Suppressor macrophage treated with lipopolysaccharide for 1 hour (primary cell): ENCODE results near the gene STPG3.
"Not testable (repeated sequence)": the region's sequence is repeated elsewhere in the genome, so short reads cannot be mapped to it uniquely, and the experiment has no call there.

Source experiments
- DNase-seq, 3 donors: peaks; one replicate each; pipeline ENCODE4 v3.0.0-alpha.2; 2020 to 2022

The STPG3 gene

DNA sequence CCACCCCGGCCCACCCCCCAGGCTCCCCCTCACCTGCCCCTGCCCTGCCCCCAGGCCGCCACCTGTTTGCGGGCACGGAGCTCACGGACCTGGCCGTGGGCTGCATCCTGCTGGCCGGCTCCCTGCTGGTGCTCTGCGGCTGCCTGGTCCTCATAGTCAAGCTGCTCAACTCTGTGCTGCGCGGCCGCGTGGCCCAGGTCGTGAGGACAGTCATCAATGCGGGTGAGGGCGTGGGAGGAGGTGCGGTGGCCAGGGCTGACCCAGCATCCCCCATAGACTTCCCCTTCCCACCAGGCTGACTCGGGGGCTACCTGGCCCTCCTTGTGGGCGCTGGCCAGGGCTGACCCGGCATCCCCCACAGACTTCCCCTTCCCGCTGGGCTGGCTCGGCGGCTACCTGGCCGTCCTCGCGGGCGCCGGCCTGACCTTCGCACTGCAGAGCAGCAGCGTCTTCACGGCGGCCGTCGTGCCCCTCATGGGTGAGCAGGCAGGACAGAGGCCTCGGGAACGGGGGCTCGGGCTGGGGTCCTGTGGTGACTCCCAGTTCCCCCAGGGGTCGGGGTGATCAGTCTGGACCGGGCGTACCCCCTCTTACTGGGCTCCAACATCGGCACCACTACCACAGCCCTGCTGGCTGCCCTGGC lies 16.9 kb upstream of the STPG3 start:
- DNase-seq, result no peak

DNA sequence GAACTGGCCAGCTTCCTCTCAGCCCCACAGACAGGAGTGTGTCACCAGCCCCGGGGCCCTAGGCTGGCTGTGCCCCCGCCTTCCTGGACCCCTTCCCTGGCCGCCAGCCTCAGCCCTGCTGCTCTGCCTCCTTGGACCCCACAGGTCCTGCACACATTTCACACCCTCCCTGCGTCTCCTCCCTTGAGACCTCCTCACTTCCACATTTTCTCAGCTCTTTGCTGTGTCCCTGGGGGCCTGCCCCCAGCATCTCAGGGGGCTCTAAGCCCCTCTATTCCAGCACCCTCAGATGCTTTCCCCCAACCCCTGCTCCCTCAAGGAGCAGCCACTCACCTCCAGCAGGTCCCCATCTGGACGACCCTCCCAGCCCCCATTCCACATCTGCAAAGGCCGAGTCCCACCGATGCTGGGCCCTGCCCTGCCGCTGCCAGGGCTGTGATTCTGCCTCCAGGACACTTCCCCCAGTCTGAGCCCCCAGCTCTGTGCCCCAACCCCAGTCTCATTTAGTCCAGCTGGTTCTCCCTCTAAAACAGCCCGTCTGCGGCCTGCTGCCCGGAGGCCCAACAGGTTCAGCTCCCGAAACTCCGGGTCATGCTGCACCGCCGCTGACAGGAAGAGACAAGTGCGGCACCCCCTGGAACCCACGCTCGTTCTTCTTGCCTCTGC lies 16.2 kb upstream of the STPG3 start:
- DNase-seq, result no peak

DNA sequence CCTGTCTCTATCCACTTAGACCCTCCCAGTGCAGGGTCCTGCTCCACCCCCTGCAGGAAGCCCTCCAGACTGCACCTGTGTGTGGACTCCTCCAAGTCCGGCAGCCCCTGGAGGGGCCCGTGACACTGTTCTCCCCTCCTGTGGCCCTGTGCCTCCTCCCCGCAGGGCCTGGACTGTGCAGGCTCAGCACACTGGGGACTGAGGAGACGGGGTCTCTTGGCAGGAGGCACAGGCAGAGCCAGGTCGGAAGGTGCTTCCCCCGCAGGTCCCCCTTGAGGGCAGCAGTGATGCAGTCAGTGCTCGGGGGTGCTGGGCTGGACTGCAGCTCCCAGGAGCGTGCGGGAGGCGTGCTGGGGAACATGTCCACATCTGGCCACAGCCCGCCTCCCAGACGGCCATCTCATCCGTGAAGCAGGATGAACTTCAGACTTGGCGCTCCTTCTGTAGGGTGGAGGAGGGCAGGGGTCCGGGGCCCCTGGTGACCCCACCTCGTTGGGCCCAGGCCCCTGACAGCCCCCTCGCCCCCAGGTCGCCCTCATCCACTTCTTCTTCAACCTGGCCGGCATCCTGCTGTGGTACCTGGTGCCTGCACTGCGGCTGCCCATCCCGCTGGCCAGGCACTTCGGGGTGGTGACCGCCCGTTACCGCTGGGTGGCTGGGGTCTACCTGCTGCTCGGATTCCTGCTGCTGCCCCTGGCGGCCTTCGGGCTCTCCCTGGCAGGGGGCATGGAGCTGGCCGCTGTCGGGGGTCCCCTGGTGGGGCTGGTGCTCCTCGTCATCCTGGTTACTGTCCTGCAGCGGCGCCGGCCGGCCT lies 15.5 kb upstream of the STPG3 start:
- no peak for DNase-seq

DNA sequence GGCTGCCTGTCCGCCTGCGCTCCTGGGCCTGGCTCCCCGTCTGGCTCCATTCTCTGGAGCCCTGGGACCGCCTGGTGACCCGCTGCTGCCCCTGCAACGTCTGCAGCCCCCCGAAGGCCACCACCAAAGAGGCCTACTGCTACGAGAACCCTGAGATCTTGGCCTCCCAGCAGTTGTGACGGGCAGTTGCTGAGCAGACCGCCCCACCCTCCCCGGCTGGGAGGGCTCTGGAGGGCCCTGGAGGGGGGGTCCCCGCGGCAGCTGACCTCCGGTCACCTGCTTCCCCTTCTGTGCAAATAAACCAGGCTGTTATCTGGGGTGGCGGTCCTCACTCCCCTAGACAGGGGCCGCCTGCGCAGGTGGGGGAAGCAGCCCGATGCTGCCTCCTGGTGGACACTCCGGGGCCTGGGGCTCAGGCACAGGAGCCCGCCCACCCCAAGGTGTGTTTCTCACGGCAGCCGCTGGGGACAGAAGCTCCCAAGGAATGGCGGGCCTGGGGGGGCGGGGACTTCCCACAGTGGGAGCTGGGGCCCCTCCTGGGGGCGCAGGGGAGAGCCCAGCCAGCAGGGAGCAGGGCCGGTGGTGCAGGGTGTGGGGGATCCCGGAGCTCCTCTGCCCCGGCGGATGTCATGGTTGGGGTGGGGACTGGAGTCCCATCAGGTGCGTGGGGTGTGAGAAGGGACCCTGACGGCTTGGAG lies 14.7 kb upstream of the STPG3 start:
- DNase-seq, result peak; percentile 86 to 94 (median 89)

DNA sequence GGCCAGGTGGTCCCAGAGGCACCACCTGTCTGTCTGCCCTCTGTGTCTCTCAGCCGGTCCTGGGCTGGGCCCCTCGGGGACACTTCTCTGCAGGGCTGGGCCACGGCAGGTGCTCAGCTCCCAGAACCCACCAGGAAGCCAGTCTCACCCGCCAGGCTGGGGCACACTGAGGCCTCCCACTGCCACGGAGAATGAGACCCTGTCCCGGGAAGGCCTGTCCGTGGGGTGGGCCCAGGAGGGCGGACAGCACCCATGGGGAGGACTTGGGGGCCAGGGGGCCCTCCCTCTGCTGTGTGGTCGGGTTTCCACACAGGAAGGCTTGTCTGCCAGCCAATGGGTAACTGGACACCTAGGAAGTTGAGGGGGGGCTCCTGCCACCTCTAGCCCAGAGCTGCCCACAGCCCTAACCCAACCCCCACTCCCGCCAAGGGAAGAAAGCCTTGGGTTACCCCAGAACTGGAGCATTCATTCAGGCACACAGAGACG lies 14.1 kb upstream of the STPG3 start:
- no peak for DNase-seq

DNA sequence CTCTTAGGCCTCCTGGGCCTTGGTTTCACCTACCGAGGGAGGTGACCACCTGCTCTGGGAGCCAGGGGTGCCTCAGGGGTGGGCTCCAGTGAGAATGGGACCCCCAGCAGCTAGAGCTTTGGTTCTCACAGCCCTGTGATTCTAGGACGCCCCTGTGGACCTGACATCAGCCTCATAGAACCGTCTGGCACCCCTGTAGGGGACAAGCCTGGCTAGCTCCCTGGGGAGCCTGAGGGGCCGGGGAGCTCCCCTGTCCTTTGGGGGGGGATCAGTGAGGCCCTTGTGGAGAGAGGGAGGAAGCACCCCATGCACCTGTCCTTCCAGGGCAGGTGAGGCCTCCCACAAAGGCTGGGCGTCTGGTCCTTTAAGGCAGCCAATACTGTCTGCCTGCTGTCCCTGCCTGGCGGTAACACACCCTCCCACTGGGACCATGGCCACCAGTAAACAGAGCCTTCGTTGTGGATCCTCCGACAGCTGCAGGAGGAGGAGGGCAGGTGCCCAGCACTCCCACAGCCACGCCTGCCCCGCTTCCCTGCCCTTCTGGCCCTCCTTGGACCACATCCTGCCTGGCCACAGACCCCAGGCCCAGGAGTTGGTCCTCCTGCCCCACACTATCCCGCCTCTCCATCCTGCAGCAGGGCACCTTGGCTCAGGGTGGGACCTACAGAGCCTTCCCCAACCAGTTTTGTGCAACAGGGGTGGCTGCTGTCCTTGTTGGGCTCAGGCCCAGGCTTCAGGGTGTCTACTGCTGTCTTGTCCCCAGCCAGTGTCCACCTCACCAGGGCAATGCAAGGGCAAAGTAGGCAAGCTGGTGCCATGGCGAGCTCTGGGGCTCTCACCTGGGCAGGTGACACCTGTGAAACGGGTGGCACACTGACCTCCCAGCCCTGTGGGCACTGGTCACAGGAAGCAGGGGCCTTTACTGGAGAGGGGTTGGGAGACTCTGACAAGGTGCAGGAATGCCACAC lies 13.0 kb upstream of the STPG3 start:
- no peak for DNase-seq

DNA sequence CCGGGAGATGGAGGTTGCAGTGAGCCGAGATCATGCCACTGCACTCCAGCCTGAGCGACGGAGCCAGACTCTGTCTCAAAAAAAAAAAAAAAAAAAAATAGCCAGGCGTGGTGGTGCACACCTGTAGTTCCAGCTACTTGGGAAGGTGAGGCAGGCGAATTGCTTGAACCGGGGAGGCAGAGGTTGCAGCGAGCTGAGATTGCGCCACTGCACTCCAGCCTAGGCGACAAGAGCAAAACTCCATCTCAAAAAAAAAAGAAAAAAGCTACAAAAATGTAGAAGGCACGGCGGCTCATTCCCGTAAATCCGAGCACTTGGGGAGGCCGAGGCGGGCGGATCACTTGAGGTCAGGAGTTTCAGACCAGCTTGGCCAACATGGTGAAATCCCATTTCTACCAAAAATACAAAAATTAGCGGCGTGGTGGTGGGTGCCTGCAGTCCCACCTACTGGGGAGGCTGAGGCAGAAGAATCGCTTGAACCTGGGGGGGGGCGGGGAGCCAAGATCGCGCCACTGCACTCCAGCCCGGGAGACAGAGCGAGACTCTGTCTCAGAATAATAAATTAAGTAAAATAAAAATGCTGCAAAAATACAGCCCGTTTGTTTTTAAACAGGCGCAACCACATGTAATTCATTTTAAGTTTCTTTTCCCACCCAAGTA lies 11.4 kb upstream of the STPG3 start:
- DNase-seq, result not testable (repeated sequence)

DNA sequence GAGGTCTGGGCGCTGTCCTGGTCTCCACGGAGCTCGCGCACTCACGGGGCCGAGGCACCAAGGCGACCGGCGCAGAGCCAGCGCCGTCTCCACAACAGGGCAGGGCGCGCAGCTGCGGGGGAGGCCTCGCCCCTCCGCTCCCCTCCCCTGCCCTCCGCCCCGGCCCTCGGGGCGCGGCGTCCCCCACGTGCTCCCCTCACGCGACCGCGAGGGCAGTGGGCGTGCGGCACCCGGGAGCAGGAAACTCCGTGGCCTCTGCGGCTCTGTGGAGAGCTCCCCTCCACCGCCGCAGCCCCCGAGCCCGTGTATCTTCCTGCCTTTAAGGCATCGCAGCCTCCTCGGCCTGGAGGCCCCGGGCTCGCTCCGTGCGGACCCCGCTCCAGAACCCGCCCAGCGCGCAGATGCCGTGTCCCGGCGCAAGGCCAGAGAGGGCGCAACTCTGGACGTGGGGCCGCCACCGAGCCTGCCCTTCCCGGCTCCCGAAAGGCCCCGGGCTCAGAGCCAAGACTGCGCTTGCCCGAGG lies 10.7 kb upstream of the STPG3 start:
- DNase-seq, result peak; percentile 73 to 89 (median 75)

DNA sequence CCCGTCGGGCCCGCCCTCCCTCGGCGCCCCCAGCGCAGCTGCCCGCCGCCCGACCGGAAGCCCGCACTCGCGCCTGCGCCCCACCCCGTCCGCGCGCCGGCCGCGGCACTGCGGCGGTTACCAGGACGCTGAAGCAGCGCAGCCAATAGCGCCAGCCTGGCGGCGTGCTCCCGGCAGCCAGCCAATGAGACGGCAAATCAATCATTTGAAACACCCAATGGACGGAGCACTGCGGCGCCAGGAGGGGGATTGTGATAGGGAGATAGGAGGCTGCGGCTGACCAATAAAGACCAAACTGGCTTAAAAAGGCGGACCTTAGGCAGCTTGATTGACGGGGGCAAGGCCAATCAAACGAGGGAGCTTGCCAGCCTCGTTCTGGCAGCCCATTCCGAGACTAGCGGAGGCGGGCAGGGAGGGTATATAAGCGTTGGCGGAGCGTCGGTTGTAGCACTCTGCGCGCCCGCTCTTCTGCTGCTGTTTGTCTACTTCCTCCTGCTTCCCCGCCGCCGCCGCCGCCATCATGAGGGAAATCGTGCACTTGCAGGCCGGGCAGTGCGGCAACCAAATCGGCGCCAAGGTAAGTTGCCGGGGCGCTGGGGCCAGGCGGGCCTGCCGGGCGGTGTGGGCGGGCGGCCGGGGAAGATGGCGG lies 10.1 kb upstream of the STPG3 start, which contains the start of gene TUBB4B:
Gene TUBB4B, plus strand, starts transcription at position 447 of the 649 bp plus-strand sequence. Its CDS starts 74 bp downstream, at position 521.
- peak; percentile 99 to 100 (median 99) for DNase-seq

DNA sequence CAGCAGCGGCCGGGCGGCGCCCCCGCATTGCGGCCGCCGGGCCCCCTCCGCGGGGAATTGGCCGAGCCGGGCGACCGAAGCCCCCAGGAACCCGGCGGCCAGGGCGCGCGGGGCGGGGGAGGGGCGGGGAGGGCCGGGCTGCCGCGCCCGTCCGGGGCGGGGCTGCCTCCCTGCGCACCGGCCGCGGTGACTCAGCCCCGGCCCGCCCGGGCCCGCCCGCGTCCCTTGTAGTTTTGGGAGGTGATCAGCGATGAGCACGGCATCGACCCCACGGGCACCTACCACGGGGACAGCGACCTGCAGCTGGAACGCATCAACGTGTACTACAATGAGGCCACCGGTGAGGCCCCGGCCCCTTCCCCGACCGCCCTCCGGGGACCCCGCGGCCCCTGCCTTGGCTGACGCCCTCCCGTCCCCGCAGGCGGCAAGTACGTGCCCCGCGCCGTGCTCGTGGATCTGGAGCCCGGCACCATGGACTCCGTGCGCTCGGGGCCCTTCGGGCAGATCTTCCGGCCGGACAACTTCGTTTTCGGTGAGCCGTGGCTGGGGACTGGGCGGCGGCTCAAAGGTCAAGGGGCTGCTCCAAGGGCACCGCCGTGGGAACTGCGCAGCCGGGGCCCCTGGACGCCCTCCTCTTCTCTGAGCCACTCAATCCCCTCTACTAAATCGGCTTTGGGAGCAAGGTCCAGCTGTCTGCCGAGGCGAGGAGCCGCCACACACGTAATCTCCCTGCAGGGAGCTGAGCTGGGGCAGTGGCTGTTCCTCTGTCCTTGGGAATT lies 9.4 kb upstream of the STPG3 start:
- peak; percentile 81 to 92 (median 86) for DNase-seq

DNA sequence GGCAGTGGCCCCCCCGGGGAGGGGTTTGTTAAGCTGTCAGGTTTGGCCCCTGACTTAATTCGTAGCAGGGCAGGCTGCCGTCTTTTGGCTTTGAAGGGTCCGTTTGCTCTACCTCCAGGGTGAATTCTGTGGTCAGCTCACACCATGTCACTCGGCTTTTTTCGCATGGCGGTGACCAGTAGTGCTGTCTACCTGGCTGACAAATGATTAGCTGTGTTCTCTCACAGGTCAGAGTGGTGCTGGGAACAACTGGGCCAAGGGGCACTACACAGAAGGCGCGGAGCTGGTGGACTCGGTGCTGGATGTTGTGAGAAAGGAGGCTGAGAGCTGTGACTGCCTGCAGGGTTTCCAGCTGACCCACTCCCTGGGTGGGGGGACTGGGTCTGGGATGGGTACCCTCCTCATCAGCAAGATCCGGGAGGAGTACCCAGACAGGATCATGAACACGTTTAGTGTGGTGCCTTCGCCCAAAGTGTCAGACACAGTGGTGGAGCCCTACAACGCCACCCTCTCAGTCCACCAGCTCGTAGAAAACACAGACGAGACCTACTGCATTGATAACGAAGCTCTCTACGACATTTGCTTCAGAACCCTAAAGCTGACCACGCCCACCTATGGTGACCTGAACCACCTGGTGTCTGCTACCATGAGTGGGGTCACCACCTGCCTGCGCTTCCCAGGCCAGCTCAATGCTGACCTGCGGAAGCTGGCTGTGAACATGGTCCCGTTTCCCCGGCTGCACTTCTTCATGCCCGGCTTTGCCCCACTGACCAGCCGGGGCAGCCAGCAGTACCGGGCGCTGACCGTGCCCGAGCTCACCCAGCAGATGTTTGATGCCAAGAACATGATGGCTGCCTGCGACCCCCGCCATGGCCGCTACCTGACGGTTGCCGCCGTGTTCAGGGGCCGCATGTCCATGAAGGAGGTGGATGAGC lies 8.6 kb upstream of the STPG3 start:
- no peak for DNase-seq

DNA sequence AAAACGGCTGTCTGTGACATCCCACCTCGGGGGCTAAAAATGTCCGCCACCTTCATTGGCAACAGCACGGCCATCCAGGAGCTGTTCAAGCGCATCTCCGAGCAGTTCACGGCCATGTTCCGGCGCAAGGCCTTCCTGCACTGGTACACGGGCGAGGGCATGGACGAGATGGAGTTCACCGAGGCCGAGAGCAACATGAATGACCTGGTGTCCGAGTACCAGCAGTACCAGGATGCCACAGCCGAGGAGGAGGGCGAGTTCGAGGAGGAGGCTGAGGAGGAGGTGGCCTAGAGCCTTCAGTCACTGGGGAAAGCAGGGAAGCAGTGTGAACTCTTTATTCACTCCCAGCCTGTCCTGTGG lies 7.8 kb upstream of the STPG3 start:
- not testable (repeated sequence) for DNase-seq

DNA sequence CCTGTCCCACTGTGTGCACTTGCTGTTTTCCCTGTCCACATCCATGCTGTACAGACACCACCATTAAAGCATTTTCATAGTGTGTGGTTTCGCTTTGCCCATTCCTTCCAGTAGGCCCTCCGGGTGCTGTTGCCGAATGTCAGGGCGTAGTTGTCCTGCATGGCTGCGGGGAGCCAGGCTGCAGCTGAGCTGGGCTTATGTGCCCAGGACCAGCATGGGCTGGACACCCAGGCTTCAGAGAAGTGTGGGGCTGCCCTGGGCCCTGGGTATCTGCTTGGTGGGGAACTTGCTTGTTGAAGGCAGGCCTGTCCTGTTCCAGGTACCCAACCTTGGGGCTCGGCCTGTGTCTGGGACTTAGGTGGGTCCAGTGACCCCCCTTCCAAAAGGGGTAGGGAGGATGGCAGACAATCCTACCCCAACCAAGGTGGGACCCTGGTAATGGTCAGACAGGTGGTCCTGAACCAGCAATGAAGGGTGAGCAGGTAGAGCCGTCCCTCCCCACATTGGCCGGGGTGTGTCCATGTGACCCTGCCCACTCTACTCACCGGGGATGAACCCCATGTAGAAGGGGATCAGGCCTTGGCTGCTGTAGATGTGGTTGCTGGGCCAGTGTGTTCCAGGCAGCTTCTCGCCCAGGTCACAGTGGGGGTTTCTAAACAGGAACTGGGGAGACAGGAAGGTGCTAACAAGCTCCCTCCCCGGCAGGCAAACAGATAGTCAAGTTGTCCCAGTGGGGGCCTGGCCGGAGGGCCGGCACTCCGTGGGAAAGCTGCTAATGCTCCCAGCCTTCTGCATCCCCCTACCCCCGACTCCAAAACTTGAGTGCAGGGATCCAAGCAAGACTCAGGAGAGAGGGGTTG lies 7.2 kb upstream of the STPG3 start:
- DNase-seq, result peak in 1 of 3 donors; percentile 18

DNA sequence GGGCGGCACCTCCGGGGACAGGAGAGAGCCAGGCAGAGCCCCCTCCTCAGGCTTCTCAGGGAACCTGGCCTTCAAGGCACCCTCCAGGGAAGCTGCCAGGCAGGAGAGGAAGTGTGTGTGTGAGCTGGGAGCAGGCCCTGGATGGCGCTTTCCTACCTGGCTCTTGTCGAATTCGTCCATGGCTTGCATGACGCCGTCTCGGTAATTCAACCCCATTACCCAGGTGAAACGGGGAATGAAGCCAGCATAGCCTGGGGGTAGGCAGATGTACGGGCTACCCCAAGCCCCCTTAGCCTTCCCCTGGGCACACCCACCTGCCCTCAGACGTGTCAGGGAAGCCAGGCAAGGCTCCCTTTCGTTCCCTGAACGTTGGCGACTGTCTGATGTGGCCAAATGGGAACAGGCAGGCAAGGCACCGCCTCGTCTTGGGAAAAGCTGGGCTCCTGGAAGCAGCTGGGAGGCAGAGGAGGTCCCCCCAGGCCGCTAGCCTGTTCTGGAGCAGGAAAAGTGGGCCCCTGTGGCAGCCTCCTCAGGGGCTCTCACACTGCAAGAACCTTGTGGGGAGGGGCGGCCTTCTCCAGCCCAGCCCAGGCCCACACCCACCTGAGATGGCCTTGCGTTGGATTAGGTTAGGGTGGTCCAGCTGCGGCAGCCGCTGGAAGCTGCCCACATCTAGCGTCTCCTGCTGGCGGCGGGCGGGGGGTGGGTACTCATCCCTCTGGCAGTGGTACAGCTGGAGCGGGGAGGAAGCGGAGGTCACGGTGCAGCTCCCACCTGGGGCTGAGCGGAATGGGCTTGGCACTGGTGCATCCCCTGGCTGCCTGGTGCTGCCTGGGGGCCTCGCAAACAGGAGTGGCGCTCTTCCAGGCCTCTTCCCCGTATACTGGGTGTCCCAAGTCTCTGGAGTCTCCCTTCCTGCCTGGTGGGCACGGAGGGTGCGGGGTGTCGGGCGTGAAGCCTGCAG lies 6.3 kb upstream of the STPG3 start:
- no peak for DNase-seq

DNA sequence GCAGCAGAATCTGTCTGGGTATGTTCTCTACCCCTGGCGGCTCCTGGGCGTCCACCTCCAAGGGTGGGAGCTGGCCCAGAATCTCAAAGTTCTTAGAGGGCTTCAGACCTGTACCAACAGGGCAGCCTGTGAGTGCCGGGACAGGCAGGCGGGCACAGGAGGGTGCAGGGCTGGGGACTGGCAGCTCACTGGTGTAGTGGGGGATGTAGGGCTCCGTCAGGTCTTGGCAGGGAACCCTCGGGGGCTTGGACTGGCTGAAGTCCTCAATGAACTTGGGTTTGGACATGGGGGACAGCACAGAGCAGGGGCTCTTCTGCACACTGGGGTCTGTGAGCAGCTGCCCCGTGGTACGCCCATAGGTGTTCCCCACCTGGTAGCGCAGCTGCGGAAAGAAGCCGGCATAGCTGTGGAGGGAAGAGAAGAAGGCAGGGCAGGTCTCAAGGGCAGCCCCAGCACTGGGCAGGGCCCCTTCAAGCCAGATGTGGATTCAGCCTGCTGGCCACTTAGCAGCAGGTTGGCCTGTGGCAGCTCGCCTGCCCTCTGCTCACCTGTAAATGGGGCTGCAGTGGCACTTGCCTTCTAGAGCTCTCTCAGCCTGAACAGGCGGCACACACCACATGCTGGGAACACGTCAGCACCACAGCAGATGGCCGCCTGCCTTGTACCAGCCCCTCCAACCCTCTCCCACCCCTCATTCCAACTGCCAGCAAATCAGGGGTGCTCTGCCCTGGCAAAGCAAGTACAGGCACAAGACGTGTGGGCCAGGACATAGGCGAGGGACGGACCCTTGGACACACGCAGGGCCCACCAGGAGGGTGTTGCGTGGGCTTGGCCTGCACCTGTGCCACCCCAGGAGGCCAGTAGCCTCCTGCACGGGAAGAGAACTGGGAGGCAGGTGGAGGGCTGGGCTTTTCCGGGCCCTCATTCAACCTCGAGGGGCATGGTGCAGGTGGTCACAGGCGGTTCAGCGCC lies 5.3 kb upstream of the STPG3 start:
- no peak for DNase-seq
